Stimulated activated CD4-positive, alpha-beta T cell treated with anti-CD3 and anti-CD28 coated beads, Interleukin-4, amount 100 ng/mL, for 1 hour (primary cell): ENCODE results near the gene MMP15.
"Not testable (repeated sequence)": the region's sequence is repeated elsewhere in the genome, so short reads cannot be mapped to it uniquely, and the experiment has no call there.

Source experiments
- DNase-seq: peaks from one replicate; pipeline ENCODE4 v3.0.0-alpha.2; 2020

Gene MMP15

DNA sequence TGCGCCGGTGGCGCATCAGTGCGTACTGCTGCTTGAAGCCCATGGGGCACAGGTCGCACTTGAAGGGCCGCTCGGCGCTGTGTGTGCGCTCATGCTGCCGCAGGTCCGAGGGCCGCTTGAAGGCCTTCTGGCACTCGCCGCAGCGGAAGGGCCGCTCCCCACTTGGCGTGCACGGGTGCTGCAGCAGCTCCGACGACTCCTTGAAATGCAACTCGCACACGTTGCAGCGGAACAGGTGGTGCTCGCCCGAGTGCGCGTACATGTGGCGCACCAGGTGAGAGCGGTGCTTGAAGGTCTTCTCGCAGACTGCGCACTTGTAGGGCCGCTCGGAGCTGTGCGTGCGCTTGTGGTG lies 28.4 kb upstream of the MMP15 start:
- no peak for DNase-seq

GRCh38 chr16:57997528-57998265 lies 27.9 kb upstream of the MMP15 start:
- no peak for DNase-seq

DNA sequence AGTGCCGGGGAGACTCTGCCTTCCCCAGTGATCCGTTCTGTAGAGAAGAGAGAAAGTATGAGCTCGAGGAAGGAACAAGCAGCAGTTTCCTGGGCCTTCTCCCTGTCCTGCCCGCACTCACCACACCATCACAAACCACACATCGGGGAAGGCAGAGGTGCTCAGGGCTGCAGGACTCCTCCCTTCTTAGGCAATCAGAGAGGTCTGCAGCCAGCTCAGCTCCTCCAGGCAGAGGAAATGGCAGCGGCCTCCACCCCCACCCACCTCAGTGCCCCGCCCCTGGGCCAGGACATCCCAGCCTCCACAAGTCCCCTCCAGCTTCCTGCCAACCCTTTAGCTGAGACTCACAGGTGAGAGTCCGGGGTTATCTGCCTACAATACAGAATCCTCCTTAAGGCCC lies 27.1 kb upstream of the MMP15 start:
- peak; percentile 43 for DNase-seq

- no peak for DNase-seq
Measured at GRCh38 chr16:57998992-57999365, 26.6 kb upstream of the MMP15 start.

GRCh38 chr16:57999366-57999970 lies 26.1 kb upstream of the MMP15 start:
- no peak for DNase-seq

DNA sequence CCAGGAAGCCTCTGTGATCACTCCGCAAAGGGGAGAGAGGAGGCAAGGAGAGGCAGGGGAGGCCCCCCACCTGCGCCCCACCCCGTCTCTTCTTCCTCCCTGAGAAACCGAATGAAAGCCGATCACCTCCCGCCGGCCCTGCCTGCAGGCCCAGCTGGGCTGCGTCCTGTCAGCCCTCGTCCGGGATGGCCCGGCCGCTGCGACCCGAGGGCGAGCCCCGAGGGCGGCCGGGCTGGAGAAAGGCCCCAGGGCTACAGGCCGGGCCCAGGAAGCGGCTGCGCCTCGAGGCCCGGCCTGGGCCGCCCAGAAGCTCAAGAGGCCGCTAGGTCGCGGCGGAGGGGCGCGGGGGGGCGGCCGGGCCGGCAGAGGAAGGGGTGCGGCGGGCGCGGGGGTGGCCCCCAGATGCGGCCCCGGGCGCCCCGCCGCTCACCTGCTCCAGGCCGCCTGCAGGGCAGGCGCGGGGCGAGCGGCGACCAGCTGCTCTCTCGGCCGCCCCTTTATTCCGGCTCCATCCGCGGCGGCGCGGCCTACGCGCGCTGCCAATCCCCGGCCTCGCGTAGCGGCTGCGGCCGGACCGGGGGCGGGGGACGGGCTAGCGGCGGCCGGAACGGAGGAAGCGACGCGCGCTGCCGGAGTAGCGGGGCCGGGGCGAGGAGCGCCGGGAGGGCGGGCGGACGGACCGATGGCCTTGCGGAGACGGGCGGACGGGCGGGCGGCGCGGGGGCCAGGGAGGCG lies 25.4 kb upstream of the MMP15 start, which contains the start of gene ZNF319:
Gene ZNF319 (minus strand): TSS at position 702 of the 735 bp plus-strand sequence. CDS start 2,407 bp downstream, outside the sequence.
- DNase-seq: peak; percentile 21

GRCh38 chr16:58000706-58001676 lies 24.6 kb upstream of the MMP15 start, which contains the start of gene USB1:
Gene USB1, plus strand, starts transcription at chr16:58001407. Its CDS starts 77 bp downstream, at chr16:58001484.
- peak; percentile 82 for DNase-seq

- no peak for DNase-seq
Measured at GRCh38 chr16:58001781-58002415, 23.7 kb upstream of the MMP15 start.

DNA sequence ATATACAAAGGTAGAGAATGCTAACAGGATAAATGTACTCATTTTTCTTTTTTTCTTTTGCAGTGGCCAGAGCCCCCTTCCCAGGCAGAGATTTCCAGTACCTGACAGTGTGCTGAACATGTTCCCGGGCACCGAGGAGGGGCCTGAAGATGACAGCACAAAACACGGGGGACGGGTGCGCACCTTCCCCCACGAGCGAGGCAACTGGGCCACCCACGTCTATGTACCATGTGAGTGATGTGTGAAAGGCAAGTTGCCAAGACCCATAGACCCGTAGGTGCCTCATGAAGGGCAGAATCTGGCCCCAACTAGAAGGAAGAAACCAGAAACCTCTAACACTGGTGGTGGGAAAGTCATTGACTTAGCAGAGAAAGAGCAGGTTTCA lies 23.1 kb upstream of the MMP15 start:
- no peak for DNase-seq

DNA sequence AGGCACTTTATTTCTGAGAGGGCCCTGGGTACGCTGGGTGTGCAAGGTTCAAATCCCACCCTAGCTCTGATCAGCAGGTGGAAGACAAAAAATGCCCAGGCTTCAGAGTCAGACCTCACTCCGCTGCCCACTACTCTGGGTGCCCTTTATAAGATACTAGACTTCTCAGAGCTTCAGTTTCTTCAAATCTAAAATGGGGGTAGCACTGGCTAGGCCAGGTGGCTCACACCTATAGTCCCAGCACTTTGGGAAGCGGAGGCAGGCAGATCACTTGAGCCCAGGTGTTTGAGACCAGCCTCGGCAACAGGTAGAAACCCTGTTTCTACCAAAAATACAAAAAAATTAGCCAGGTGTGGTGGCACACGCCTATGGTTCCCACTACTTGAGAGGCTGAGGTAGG lies 22.6 kb upstream of the MMP15 start:
- no peak for DNase-seq

GRCh38 chr16:58004736-58005135 lies 20.8 kb upstream of the MMP15 start:
- DNase-seq: not testable (repeated sequence)

GRCh38 chr16:58009856-58010416 lies 15.6 kb upstream of the MMP15 start:
- DNase-seq: no peak

DNA sequence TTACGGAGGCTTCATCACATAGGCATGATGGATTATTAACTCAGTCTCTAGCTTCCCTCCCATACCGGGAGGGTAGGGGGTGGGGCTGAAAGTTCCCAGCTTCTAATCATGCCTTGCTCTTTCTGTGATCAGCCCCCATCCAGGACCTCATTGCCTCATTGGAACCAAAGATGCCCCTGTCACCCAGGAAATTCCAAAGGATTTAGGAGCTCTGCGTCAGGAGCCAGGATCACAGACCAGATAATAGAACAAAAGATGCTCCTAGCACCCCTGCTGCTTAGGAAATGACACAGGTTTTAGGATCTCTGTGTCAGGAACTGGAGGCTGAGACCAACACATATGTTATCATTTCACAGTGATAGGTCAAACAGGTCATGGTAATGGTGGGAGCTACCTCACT lies 14.7 kb upstream of the MMP15 start:
- DNase-seq: no peak

DNA sequence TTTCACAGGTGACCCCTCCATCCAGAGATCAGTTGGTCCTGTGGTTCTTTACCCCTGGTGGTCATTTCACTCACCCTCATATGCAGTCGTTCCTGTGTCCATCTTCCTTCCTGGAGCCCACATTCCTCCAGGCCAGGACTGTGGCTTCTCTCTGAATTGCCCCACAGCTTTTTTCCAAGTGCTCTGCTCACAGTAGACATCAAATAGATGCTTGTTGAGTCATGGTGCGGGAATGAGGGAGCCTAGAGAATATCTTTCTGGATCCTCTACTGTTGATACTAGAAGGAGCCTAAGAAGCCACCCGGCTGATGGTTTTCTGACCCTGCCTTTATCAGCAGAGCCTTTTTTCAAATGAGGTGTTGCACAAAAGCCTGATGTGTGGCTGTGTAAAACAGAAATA lies 13.9 kb upstream of the MMP15 start:
- no peak for DNase-seq

- no peak for DNase-seq
Measured at GRCh38 chr16:58012481-58012880, 13.1 kb upstream of the MMP15 start.

GRCh38 chr16:58013201-58013956 lies 12.2 kb upstream of the MMP15 start:
- no peak for DNase-seq

GRCh38 chr16:58016840-58017446 lies 8.6 kb upstream of the MMP15 start:
- DNase-seq: no peak

DNA sequence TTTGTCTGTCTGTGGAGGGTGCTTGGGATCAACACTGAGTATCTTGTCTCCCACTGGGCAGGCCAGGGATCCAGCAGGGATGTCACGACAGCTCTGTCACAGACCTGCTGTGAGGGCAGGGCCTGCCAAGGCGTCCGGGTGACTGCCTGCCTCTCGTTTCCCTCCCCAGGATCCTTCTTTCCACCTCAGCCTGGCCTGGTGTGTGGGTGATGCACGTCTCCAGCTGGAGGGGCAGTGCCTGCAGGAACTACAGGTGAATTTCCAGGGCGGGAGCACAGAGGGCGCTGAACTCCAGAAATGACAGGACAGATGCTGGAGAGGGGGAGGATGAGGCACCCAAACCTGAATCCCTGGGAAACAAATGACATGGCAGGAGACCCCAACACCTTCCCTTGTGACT lies 6.8 kb upstream of the MMP15 start:
- DNase-seq: no peak

GRCh38 chr16:58019866-58020538 lies 5.6 kb upstream of the MMP15 start:
- DNase-seq: no peak
